Measurements from ENCODE around the gene WWOX. TPM values are rescaled to one million over a fixed set of nuclear protein-coding genes. Genes with fewer than 3 reads are reported as not detected.

The WWOX gene
- total RNA-seq, 1 donor from 2014 or later: 28.2 TPM

GRCh38 chr16:78081341-78081740 lies 18.1 kb upstream of the WWOX start:
- Mint-ChIP-seq H3K9me3 (ENCODE audit: unreplicated experiment) (no peaks in the 10 kb centered on the region), H3K36me3 (ENCODE audit: unreplicated experiment) (no peaks in the 10 kb centered on the region), H3K4me3 (ENCODE audit: unreplicated experiment) (no peak overlapping the region), H3K4me1 (ENCODE audit: unreplicated experiment) (no peaks in the 10 kb centered on the region), H3K27me3 (ENCODE audit: unreplicated experiment) (peaks cover 3% of the 10 kb centered on the region), H3K27ac (ENCODE audit: unreplicated experiment) (no peak overlapping the region)
- no peak for DNase-seq (ENCODE audit: extremely low spot score, unreplicated experiment)
- TF ChIP-seq, protein P1, sequence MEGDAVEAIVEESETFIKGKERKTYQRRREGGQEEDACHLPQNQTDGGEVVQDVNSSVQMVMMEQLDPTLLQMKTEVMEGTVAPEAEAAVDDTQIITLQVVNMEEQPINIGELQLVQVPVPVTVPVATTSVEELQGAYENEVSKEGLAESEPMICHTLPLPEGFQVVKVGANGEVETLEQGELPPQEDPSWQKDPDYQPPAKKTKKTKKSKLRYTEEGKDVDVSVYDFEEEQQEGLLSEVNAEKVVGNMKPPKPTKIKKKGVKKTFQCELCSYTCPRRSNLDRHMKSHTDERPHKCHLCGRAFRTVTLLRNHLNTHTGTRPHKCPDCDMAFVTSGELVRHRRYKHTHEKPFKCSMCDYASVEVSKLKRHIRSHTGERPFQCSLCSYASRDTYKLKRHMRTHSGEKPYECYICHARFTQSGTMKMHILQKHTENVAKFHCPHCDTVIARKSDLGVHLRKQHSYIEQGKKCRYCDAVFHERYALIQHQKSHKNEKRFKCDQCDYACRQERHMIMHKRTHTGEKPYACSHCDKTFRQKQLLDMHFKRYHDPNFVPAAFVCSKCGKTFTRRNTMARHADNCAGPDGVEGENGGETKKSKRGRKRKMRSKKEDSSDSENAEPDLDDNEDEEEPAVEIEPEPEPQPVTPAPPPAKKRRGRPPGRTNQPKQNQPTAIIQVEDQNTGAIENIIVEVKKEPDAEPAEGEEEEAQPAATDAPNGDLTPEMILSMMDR (IDR thresholded peaks at IDR 0.05): no peak

GRCh38 chr16:78091419-78091818 lies 8.0 kb upstream of the WWOX start:
- Mint-ChIP-seq H3K4me3 (ENCODE audit: unreplicated experiment) (no peak overlapping the region), H3K27ac (ENCODE audit: unreplicated experiment) (no peak overlapping the region), H3K9me3 (ENCODE audit: unreplicated experiment) (no peaks in the 10 kb centered on the region), H3K27me3 (ENCODE audit: unreplicated experiment) (peaks cover 28% of the 10 kb centered on the region), H3K36me3 (ENCODE audit: unreplicated experiment) (no peaks in the 10 kb centered on the region), H3K4me1 (ENCODE audit: unreplicated experiment) (no peaks in the 10 kb centered on the region)
- TF ChIP-seq, protein P1 (IDR thresholded peaks at IDR 0.05): no peak
- DNase-seq (ENCODE audit: extremely low spot score, unreplicated experiment): no peak

- Mint-ChIP-seq H3K9me3 (ENCODE audit: unreplicated experiment) (no peaks in the 10 kb centered on the region), H3K4me1 (ENCODE audit: unreplicated experiment) (no peaks in the 10 kb centered on the region), H3K27ac (ENCODE audit: unreplicated experiment) (no peak overlapping the region), H3K4me3 (ENCODE audit: unreplicated experiment) (no peak overlapping the region), H3K27me3 (ENCODE audit: unreplicated experiment) (peaks cover 28% of the 10 kb centered on the region), H3K36me3 (ENCODE audit: unreplicated experiment) (no peaks in the 10 kb centered on the region)
- DNase-seq (ENCODE audit: extremely low spot score, unreplicated experiment): no peak
- TF ChIP-seq, protein P1 (IDR thresholded peaks at IDR 0.05): no peak
These were observed 6.7 kb upstream of the WWOX start for GRCh38 chr16:78092758-78093157.

- H3K27me3 Mint-ChIP-seq (ENCODE audit: unreplicated experiment): peaks cover 28% of the 10 kb centered on the region
- TF ChIP-seq, protein P1 (IDR thresholded peaks at IDR 0.05): peak; percentile 32
- H3K27ac Mint-ChIP-seq (ENCODE audit: unreplicated experiment): no peak overlapping the region
- peaks cover 4% of the 10 kb centered on the region for H3K4me1 Mint-ChIP-seq (ENCODE audit: unreplicated experiment)
- DNase-seq (ENCODE audit: extremely low spot score, unreplicated experiment): no peak
- no peak overlapping the region for H3K4me3 Mint-ChIP-seq (ENCODE audit: unreplicated experiment)
- no peaks in the 10 kb centered on the region for H3K9me3 Mint-ChIP-seq (ENCODE audit: unreplicated experiment)
- H3K36me3 Mint-ChIP-seq (ENCODE audit: unreplicated experiment): no peaks in the 10 kb centered on the region
These were observed 5.3 kb upstream of the WWOX start for GRCh38 chr16:78094166-78094565.

DNA sequence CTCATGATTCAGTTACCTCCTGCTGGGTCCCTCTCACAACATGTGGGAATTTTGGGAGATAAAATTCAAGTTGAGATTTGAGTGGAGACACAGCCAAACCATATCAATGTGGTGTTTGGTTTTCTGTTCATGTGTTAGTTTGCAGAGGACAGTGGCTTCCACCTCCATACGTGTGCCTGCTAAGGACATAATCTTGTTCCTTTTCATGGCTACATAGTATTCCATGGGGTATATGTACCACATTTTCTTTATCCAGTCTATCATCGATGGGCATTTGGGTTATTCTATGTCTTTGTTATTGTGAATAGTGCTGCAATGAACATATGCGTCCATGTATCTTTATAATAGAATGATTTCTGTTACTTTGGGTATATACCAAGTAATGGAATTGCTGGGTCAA lies 4.5 kb upstream of the WWOX start:
- no peak for DNase-seq (ENCODE audit: extremely low spot score, unreplicated experiment)
- no peak overlapping the region for H3K4me3 Mint-ChIP-seq (ENCODE audit: unreplicated experiment)
- H3K4me1 Mint-ChIP-seq (ENCODE audit: unreplicated experiment): peaks cover 5% of the 10 kb centered on the region
- no peaks in the 10 kb centered on the region for H3K36me3 Mint-ChIP-seq (ENCODE audit: unreplicated experiment)
- H3K27me3 Mint-ChIP-seq (ENCODE audit: unreplicated experiment): peaks cover 28% of the 10 kb centered on the region
- no peaks in the 10 kb centered on the region for H3K9me3 Mint-ChIP-seq (ENCODE audit: unreplicated experiment)
- TF ChIP-seq, protein P1 (IDR thresholded peaks at IDR 0.05): no peak
- H3K27ac Mint-ChIP-seq (ENCODE audit: unreplicated experiment): no peak overlapping the region
